ENCODE measurements around the gene TOGARAM2.
"Not testable (repeated sequence)": the region's sequence is repeated elsewhere in the genome, so short reads cannot be mapped to it uniquely, and the experiment has no call there.

The TOGARAM2 gene

DNA sequence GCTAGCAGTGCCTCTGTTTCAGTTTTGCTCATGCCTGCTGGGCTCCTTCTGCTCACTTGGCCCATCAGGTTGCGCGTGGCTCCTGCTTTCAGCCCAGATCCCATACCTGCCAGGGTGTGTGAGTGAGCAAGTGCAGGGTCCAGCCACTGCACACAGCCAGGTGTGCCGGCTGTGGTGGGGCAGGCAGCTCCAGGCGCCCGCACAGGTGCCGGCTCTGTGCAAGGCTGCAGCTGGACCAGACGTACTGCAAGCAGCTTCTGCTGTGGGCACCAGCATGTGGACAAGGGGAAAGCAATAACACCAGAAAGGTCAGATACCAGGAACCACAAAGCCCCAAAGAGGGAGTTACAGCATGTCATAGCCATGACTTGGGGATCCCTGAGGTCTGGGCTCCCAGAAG, 98.8 kb downstream of the TOGARAM2 start:
- DNase-seq: no peak

DNA sequence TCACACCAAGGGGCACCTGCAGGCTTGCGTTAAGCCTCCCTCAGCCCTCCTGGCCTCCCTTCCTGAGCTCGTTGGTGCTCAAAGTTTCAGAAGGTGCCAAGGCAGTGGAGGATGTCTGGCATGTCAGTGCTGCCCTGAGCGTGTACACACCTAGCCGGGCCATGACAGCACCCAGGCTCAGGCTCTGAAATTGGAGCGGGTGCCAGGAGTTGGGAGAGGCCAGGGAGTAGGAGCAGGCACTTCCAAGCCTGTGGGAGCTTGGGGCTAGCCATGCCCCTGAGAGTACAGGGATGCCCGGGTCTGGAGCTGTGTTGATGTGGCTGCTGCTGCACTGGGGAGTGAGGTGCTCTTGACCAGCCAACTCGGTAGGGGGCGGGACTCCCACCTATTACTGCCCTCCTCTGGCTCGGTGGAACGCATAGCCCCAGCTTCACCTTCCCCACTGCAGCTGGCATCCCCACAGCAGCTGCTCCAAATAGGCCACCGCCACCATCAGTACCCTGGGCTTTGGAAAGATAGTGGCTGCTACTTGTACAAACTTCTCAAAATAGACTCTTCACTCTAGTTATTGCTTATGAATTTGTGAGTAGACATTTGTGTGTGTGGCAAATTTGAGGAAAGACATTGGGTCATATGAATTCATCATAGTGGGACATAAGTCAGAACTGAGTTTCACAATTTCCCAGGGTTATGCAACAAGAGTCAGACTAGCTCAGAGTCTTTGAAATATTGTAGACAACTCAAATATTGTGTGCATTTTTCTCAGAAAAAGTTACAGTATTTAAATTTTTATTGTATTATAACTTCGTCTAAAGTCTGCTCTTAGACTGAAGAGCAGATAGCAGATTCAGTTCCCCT, 100.0 kb downstream of the TOGARAM2 start:
- DNase-seq: peak; percentile 57

DNA sequence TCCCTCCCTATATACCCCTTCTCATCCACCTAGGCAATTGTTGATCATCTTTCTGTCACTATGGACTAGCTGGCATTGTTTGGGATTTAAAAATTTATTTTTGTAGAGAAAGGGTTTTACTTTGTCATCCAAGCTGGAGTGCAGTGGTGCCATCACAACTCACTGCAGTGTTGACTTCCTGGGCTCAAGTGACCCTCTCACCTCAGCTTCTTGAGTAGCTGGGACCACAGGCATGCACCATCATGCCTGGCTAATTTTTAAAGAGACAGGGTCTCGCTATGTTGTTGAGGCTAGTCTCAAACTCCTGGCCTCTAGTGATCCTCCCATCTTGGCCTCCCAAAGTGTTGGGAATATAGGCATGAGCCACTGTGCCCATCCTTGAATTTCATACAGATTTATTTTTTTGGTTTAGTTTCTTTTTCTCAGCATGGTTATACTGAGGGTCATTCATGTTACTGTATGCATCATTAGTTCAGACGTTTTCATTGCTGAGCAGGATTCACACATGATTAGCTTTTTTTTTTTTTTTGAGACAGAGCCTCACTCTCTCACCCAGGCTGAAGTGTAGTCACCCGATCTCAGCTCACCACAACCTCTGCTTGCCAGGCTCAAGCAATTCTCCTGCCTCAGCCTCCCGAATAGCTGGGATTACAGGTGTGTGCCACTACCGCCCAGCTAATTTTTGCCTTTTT, 101.9 kb downstream of the TOGARAM2 start:
- no peak for DNase-seq

DNA sequence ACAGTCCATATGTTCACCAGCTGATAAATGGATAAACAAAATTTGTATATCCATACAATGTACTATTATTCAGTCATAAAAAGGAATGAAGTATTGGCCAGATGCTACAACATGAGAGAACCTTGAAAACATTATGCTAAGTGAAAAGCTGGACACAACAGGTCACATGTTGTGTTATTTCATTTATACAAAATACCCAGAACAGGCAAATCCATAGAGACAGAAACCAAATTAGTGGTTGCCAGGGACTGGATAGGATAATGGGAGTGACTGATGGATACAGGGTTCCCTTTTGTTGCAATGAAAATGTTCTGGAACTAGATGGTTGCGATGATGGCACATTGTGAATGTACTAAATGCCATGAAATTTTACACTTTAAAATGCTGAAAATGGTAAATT, 103.5 kb downstream of the TOGARAM2 start:
- DNase-seq: no peak

DNA sequence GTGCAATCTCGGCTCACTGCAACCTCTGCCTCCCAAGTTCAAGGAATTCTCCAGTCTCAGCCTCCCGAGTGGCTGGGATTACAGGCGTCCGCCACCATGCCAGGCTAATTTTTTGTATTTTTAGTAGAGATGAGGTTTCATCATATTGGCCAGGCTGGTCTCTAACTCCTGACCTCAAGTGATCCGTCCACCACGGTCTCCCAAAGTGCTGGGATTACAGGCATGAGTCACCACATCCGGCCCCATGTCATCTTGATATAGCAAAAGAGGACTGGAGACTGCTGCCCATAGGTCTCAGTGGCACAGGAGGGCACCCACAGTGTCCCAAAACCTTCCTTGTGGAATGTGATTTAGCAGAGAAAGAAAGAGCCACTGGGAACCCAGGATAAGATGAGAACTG, 109.2 kb downstream of the TOGARAM2 start:
- DNase-seq: not testable (repeated sequence)

DNA sequence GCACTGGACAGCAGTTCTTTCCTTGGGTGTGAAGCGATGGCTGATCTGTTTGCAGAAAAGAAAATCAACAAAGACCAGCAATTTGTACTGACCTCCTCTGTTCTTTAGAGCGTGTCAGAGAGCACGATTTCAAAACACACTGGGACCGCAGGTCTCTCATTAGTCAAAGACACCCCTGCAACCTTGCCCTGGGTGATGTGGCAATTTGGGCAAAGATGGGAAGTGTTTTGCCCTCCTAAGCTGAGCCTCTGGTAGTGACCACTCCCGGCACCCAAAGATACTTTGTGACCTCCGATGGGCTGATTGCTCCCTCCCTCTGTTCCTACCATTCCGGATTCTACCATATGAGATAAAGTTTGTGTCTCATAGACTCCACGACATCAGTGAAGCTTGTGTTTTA, 115.9 kb downstream of the TOGARAM2 start:
- DNase-seq: no peak

DNA sequence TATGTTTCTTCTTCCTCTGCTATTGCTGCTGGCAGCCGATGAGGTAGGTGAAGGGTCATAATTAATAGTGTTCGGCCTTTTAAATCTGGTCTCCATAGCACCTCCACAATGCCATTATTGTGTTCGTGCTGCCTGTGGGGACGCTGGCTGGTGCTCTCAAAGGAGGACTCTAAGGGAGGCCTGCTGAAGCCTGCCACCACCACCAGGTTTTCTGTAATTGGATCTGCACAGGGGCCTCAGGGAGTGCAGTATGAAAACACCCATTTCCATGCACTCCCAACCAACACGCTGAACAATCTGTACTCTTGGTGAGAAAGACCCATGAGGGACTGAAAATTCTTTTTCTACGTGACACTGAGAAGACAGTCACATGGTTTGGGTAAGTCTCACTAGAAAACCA, 116.5 kb downstream of the TOGARAM2 start:
- no peak for DNase-seq

DNA sequence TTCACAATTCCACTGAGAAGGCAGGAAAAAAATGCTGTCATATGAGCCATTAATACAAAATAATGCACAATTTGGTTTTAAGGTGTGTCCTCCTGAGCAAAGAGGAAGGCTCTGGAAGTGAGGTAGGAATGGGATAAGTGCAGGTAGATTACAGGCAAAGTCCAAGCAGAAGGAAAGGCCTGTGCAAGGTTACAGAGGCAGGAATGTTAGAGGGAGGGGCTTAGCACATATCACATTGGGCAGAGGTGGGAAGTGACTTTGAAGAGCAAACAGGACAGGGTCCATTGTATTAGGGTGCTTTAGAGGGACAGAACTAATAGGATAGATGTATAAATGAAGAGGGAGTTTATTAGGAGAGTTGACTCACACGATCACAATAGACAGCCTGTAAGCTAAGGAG, 119.5 kb downstream of the TOGARAM2 start:
- DNase-seq: no peak
